SK-N-SH (cell line): ENCODE data around the gene MMS19. TPM values are rescaled to one million over a fixed set of nuclear protein-coding genes. Genes with fewer than 3 reads are reported as not detected.
A peak's percentile ranks its signal among the peaks of the same experiment; 100 is the strongest.

Experiments
- CTCF ChIA-PET: fragments of 300-600, 350-600 bp; formaldehyde crosslinking; extraction: SDS; loops from one replicate; lab custom pipeline; 2021; lab: Yijun Ruan, JAX
- POLR2A ChIA-PET: fragments of 350-600 bp; sonication (Branson Sonifier 250); formaldehyde crosslinking; extraction: SDS; loops from one replicate; lab custom pipeline; 2020; ENCODE audit warnings: antibody characterized with exemption, inconsistent platforms; lab: Yijun Ruan, JAX
- DNase-seq: peaks from one replicate; pipeline ENCODE4 v3.0.0; 2012
- H2AFZ ChIP-seq: fragments of 200-600 bp; sonication (generic); 2 replicates; pipeline ENCODE4 v1.8.1; 2016; ENCODE audit warnings: antibody characterized with exemption, mild to moderate bottlenecking, low read depth
- H3F3A ChIP-seq: fragments of 200-600 bp; sonication (generic); replicated peaks from 2 replicates; pipeline ENCODE3; 2016; ENCODE audit warnings: antibody characterized with exemption, mild to moderate bottlenecking; ENCODE audit not compliant: insufficient read depth
- H3K27ac ChIP-seq, 2 experiments: fragments of 200-500 bp in 1 of 2; fragments of 200-600 bp in 1 of 2; sonication (Bioruptor generic) in 1 of 2; sonication (generic), shearing (Covaris generic) in 1 of 2; 2 replicates each; pipeline versions ENCODE4 v1.5.1 to v1.6.1; 2014 to 2016; ENCODE audit warnings: low read depth in 2 of 2, inconsistent platforms in 1 of 2, low read length in 1 of 2, mild to moderate bottlenecking in 1 of 2, mixed read lengths in 1 of 2
- H3K27me3 ChIP-seq: fragments of 200-600 bp; sonication (generic), shearing (Covaris generic); 2 replicates; pipeline ENCODE4 v1.6.1; 2016; ENCODE audit warnings: mixed run types; ENCODE audit not compliant: insufficient read depth
- H3K36me3 ChIP-seq, 2 experiments: fragments of 200-500 bp in 1 of 2; fragments of 200-600 bp in 1 of 2; sonication (Bioruptor generic) in 1 of 2; sonication (generic) in 1 of 2; replicated peaks in 1 of 2; 2 replicates each; pipeline versions ENCODE3 to v1.5.1; 2014 to 2016; ENCODE audit warnings: low read length in 1 of 2, mild to moderate bottlenecking in 1 of 2; ENCODE audit not compliant: insufficient read depth in 2 of 2, control insufficient read depth in 1 of 2
- H3K4me1 ChIP-seq, 2 experiments: fragments of 200-500 bp in 1 of 2; fragments of 200-600 bp in 1 of 2; sonication (Bioruptor generic) in 1 of 2; sonication (generic), shearing (Covaris generic) in 1 of 2; 2 replicates each; pipeline versions ENCODE4 v1.5.1 to v1.6.1; 2014 to 2016; ENCODE audit warnings: low read depth in 1 of 2, low read length in 1 of 2, mixed run types in 1 of 2; ENCODE audit not compliant: insufficient read depth in 2 of 2, control insufficient read depth in 1 of 2
- H3K4me2 ChIP-seq: fragments of 200-600 bp; sonication (generic), shearing (Covaris generic); 2 replicates; pipeline ENCODE4 v1.6.1; 2017; ENCODE audit warnings: mixed run types
- H3K4me3 ChIP-seq, 2 experiments: fragments of 200-500 bp in 1 of 2; fragments of 200-600 bp in 1 of 2; sonication (Bioruptor generic) in 1 of 2; sonication (generic), shearing (Covaris generic) in 1 of 2; 2 replicates each; pipeline versions ENCODE4 v1.5.1 to v1.8.1; 2014 to 2016; ENCODE audit warnings: low read depth in 2 of 2, inconsistent platforms in 1 of 2, low read length in 1 of 2, mild to moderate bottlenecking in 1 of 2, mixed read lengths in 1 of 2, moderate library complexity in 1 of 2
- H3K79me2 ChIP-seq: fragments of 200-600 bp; sonication (generic); 2 replicates; pipeline ENCODE4 v1.8.1; 2017; ENCODE audit warnings: mild to moderate bottlenecking; ENCODE audit not compliant: insufficient read depth
- H3K9ac ChIP-seq: fragments of 200-600 bp; sonication (generic); 2 replicates; pipeline ENCODE4 v1.6.1; 2017; ENCODE audit warnings: mixed run types
- H3K9me2 ChIP-seq: fragments of 200-600 bp; sonication (generic); 2 replicates; pipeline ENCODE4 v1.6.1; 2017; ENCODE audit warnings: mixed run types
- H3K9me3 ChIP-seq: fragments of 200-600 bp; sonication (generic); 2 replicates; pipeline ENCODE4 v1.6.1; 2017; ENCODE audit warnings: mixed run types, mild to moderate bottlenecking, moderate library complexity
- H4K20me1 ChIP-seq: fragments of 200-600 bp; sonication (generic); 2 replicates; pipeline ENCODE4 v1.6.1; 2017; ENCODE audit warnings: mild to moderate bottlenecking, mixed run types; ENCODE audit not compliant: insufficient read depth
- ELF1 ChIP-seq: IDR thresholded peaks from 2 replicates; pipeline ENCODE4 v1.4.0; 2012
- FOXJ3 ChIP-seq: sonication (generic); formaldehyde crosslinking; IDR thresholded peaks from 2 replicates; pipeline ENCODE4 v1.5.1; 2020; ENCODE audit warnings: mild to moderate bottlenecking, missing genetic modification reagents
- FOXM1 ChIP-seq: IDR thresholded peaks from 2 replicates; pipeline ENCODE4 v1.4.0; 2012; ENCODE audit warnings: low read depth, mild to moderate bottlenecking
- IRF3 ChIP-seq: fragments of 150-350 bp; IDR thresholded peaks from 2 replicates; pipeline ENCODE4 v1.6.1; 2016; ENCODE audit warnings: mild to moderate bottlenecking, low read depth, low read length
- POLR2AphosphoS5 ChIP-seq: IDR thresholded peaks from 2 replicates; pipeline ENCODE4 v1.6.1; 2012; ENCODE audit warnings: low read depth, low read length
- USF1 ChIP-seq: IDR thresholded peaks from 2 replicates; pipeline ENCODE4 v1.4.0; 2012; ENCODE audit warnings: low read depth, borderline replicate concordance
- YY1 ChIP-seq: IDR thresholded peaks from 2 replicates; pipeline ENCODE4 v1.4.0; 2012; ENCODE audit warnings: low read depth, mild to moderate bottlenecking
- WGBS: methylation state at CpG from one replicate; pipeline ENCODE4 v1.1.6; 2017; ENCODE audit warnings: low lambda C conversion rate; 5-methylcytosine and 5-hydroxymethylcytosine counted together
- polyA plus RNA-seq, 3 experiments: library from polyadenylated mRNA; depleted of rRNA; stranded (reverse); fragments of >200 nt; gene quantifications; 2 replicates each; pipeline ENCODE4 v1.2.3, GENCODE V29; 2012

MMS19 gene
- polyA plus RNA-seq, 1 of the 3 experiments (the other 2 are of a cell fraction) = 56.9 TPM

GRCh38 chr10:97428572-97428981, 69.6 kb downstream of the MMS19 start:
- no peaks in the 10 kb centered on the region for H3K9me2 ChIP-seq
- H3K27ac ChIP-seq = peak overlapping the region; percentile 69 to 93; a peak in 3 of 4 replicates
- peak overlapping the region; percentile 93 for H3K9ac ChIP-seq
- 53% methylated on average over 4 of the region's 4 CpGs for WGBS
- peak overlapping the region; percentile 61 to 99 for H3K4me3 ChIP-seq
- H3K27me3 ChIP-seq = no peaks in the 10 kb centered on the region
- peaks cover 14 to 22% of the 10 kb centered on the region in 2 experiments; a peak in 3 of 4 replicates for H3K4me1 ChIP-seq
- ChIA-PET CTCF (interaction anchor here (1.2 to 1.5 kb wide), 2 partner anchors 22 to 28 kb away, joined by 4 to 6 read pairs; no protein-coding TSS in a partner anchor), POLR2A (no interaction called here)
- no peak for DNase-seq
- TF ChIP-seq POLR2AphosphoS5 (peak; percentile 33; the same call in 1 of the 2 replicates), USF1 (no peak), ELF1 (0 out of 2 replicates have a peak, but pooled peaks have one; percentile 32)
- H3K4me2 ChIP-seq = peak overlapping the region; percentile 94
- H2AFZ ChIP-seq = no peak overlapping the region; the same call in 1 of the 2 replicates
- peaks cover 52% of the 10 kb centered on the region for H3F3A ChIP-seq
- H3K79me2 ChIP-seq = peaks cover 68% of the 10 kb centered on the region
- H4K20me1 ChIP-seq = peaks cover 16% of the 10 kb centered on the region
- H3K9me3 ChIP-seq = no peaks in the 10 kb centered on the region
- H3K36me3 ChIP-seq = peaks cover 29 to 42% of the 10 kb centered on the region in 2 experiments

DNA sequence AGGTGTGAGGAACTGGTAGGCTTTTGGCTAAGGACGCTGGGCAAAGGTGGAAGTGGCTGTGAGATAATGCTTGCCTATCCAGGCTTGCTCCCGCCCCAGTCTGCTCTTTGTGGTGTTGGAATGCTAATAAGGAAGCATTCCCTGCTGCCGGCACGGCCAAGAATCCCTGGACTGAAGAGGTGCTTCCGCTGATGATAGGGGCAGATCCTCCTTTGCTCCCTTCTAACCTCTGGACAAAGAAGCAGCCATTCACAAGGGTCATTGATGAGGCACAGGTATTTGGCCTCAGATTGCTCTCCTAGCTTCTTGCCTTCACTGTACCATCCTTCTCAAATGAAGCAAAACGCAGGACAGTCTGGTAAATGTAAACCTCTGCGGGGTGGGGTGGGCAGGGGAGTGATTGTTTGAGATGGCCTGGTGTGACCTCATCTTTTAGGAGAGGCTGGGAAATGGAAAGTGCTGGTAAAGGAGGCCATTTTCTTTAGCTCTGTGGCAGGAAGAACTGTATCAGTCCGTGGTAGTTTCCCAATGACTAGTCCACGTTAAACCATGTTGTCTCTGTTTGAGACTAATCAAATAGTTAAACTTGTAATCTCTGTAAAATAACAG, 70.5 kb downstream of the MMS19 start:
- Histone ChIP-seq H3K27me3 (no peaks in the 10 kb centered on the region), H4K20me1 (peaks cover 16% of the 10 kb centered on the region), H3K79me2 (peaks cover 68% of the 10 kb centered on the region), H2AFZ (no peak overlapping the region), H3K36me3 (peaks cover 26 to 39% of the 10 kb centered on the region in 2 experiments), H3K4me2 (peak overlapping the region; percentile 94), H3F3A (peaks cover 56% of the 10 kb centered on the region), H3K9ac (peak overlapping the region; percentile 93), H3K4me3 (peak overlapping the region; percentile 61 to 99), H3K9me3 (no peaks in the 10 kb centered on the region), H3K4me1 (peaks cover 14 to 28% of the 10 kb centered on the region in 2 experiments; a peak in 3 of 4 replicates), H3K9me2 (no peaks in the 10 kb centered on the region), H3K27ac (peak overlapping the region; percentile 69 to 93)
- no peak for TF ChIP-seq FOXJ3
- TF ChIP-seq YY1 = peak; percentile 62; the same call in 1 of the 2 replicates
- no peak for TF ChIP-seq IRF3
- no peak for TF ChIP-seq FOXM1
- DNase-seq = peak; percentile 33
- POLR2A ChIA-PET = no interaction called here
- WGBS = 8% methylated on average over 9 of the region's 9 CpGs
- CTCF ChIA-PET = interaction anchor here (1.0 to 1.5 kb wide), 3 partner anchors 10 to 27 kb away, joined by 3 to 6 read pairs (median 4); no protein-coding TSS in a partner anchor
